ENCODE data around the gene LRP5.
"Not testable (repeated sequence)": the region's sequence is repeated elsewhere in the genome, so short reads cannot be mapped to it uniquely, and the experiment has no call there.

Gene LRP5

GRCh38 chr11:68328374-68329091 lies 16.1 kb downstream of the LRP5 start:
- no peak for DNase-seq (ENCODE audit: low read depth in 2 of 3, low spot score in 2 of 3)

GRCh38 chr11:68329536-68329935 lies 17.1 kb downstream of the LRP5 start:
- no peak for DNase-seq (ENCODE audit: low read depth in 2 of 3, low spot score in 2 of 3)

GRCh38 chr11:68329978-68330699 lies 17.7 kb downstream of the LRP5 start:
- no peak for DNase-seq (ENCODE audit: low read depth in 2 of 3, low spot score in 2 of 3)

GRCh38 chr11:68330700-68331337 lies 18.4 kb downstream of the LRP5 start:
- DNase-seq (ENCODE audit: low read depth in 2 of 3, low spot score in 2 of 3): no peak

GRCh38 chr11:68331338-68331947 lies 19.1 kb downstream of the LRP5 start:
- DNase-seq (ENCODE audit: low read depth in 2 of 3, low spot score in 2 of 3): no peak

GRCh38 chr11:68332186-68332585 lies 19.8 kb downstream of the LRP5 start:
- no peak for DNase-seq (ENCODE audit: low read depth in 2 of 3, low spot score in 2 of 3)

- DNase-seq (ENCODE audit: low read depth in 2 of 3, low spot score in 2 of 3): no peak
These were observed 20.8 kb downstream of the LRP5 start for GRCh38 chr11:68333173-68333572.

- no peak for DNase-seq (ENCODE audit: low read depth in 2 of 3, low spot score in 2 of 3)
These were observed 22.5 kb downstream of the LRP5 start for GRCh38 chr11:68334923-68335322.

GRCh38 chr11:68335683-68336082 lies 23.3 kb downstream of the LRP5 start:
- DNase-seq (ENCODE audit: low read depth in 2 of 3, low spot score in 2 of 3): no peak

GRCh38 chr11:68336716-68337115 lies 24.3 kb downstream of the LRP5 start:
- DNase-seq (ENCODE audit: low read depth in 2 of 3, low spot score in 2 of 3): no peak

GRCh38 chr11:68337399-68337835 lies 25.0 kb downstream of the LRP5 start:
- no peak for DNase-seq (ENCODE audit: low read depth in 2 of 3, low spot score in 2 of 3)

GRCh38 chr11:68338051-68338780 lies 25.8 kb downstream of the LRP5 start:
- no peak for DNase-seq (ENCODE audit: low read depth in 2 of 3, low spot score in 2 of 3)

- DNase-seq (ENCODE audit: low read depth in 2 of 3, low spot score in 2 of 3): no peak
These were observed 27.8 kb downstream of the LRP5 start for GRCh38 chr11:68340003-68340767.

- no peak for DNase-seq (ENCODE audit: low read depth in 2 of 3, low spot score in 2 of 3)
These were observed 28.6 kb downstream of the LRP5 start for GRCh38 chr11:68340784-68341556.

GRCh38 chr11:68341557-68342458 lies 29.4 kb downstream of the LRP5 start:
- no peak for DNase-seq (ENCODE audit: low read depth in 2 of 3, low spot score in 2 of 3)

GRCh38 chr11:68342459-68343158 lies 30.2 kb downstream of the LRP5 start:
- no peak for DNase-seq (ENCODE audit: low read depth in 2 of 3, low spot score in 2 of 3)

GRCh38 chr11:68343761-68344256 lies 31.4 kb downstream of the LRP5 start:
- DNase-seq (ENCODE audit: low read depth in 2 of 3, low spot score in 2 of 3): no peak

GRCh38 chr11:68344821-68345220 lies 32.4 kb downstream of the LRP5 start:
- DNase-seq (ENCODE audit: low read depth in 2 of 3, low spot score in 2 of 3): not testable (repeated sequence)

Data from activated CD8-positive, alpha-beta memory T cell treated with anti-CD3 and anti-CD28 coated beads for 48 hours (primary cell).